T1000 (cell line): ENCODE measurements around the gene SSR2.
"Not testable (repeated sequence)": the region's sequence is repeated elsewhere in the genome, so short reads cannot be mapped to it uniquely, and the experiment has no call there.

Experiments used
- DNase-seq: peaks from one replicate; lab custom pipeline; 2025; ENCODE audit warnings: mixed read lengths; lab: John Stamatoyannopoulos, UW

SSR2 gene

DNA sequence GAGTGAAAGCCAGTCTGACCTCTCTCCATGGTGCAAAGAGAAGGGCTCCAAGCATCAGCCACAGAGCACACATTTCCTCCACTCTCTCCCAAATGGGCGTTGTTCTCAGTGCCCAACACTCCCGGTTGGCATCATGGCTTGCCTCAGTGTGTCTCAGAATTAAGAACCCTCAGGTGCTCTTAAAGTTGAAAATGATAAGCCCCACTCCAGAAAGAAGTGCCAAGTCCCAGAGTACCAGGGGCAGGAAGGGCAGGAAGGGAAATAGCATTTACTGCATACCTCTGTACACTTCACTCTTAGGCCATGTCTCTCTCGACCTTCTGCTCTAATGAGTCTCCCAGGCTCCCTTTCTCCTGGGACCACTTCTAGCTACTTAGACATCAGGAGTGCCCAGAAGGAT is 27.2 kb downstream of the SSR2 start:
- DNase-seq: no peak

DNA sequence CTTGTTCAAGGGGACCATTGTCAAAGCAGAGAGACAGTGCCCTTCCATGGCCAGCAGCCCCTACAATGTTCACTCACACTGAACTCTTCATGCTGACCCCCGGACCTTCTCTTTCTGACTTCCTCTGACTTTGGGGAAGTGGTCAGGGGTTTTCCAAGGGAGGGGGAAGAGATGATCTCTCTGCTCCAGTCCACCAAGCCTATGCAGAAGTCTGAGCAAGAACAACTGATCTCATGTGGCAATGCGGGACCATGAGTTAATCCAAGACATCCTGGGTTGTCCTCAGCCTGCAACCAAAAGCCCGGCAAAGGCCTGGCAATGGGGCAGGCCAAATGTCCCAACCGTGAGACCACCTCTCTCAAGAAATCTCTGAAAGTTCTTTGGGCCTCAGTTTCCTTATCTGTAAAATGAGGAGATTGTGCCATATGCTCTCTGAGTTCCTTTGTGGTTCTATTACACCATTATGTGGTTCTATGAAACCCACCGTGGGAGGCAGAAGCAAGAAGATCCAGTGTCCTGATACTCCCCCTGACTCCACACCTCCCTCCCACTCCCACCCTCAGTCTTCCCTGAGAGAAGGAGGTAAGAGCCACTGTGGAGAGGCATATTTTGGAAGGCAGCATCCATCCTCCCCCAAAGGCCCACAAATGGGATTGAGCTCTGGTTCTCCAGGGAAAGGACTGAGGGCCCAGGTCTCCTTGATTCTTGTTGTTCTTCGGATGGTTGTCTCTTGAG is 30.6 kb downstream of the SSR2 start:
- DNase-seq: no peak

DNA sequence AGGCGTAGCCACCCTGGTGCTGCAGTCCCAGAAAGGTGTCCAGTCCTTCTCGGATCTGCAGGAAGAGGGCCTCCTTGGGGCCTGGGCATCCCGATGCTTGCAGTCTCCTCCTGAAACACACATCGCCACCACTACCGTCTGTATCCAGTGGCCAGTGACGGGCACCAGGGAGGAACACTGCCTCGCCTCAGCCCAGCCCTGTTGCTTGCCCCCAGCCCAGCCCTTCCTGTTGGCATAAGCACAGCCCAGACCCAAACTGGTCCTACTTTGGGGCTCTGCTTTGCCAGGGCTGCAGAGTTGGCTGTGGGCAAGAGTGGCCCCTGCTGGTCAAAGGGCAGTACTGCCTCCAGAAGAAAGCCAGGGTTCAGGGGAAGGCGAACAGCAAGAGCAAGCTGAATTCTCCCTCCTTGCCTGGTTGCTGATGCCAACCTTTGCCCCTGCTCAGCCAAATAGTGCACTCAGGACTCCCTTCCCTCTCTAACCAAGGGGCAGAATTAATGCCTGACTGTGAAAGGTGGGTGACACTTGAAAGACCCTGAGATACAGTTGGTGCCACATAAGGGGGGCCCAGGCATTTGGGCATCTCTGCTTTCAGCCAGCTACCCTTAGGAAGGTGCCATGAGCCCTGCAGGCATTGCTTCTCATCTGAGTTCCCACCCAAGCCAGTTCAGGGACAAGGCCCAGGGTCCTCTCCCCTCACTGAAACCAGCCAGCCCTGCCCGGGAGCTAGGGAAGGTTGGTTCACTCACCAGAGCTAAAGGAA is 31.3 kb downstream of the SSR2 start:
- peak; percentile 60 for DNase-seq

DNA sequence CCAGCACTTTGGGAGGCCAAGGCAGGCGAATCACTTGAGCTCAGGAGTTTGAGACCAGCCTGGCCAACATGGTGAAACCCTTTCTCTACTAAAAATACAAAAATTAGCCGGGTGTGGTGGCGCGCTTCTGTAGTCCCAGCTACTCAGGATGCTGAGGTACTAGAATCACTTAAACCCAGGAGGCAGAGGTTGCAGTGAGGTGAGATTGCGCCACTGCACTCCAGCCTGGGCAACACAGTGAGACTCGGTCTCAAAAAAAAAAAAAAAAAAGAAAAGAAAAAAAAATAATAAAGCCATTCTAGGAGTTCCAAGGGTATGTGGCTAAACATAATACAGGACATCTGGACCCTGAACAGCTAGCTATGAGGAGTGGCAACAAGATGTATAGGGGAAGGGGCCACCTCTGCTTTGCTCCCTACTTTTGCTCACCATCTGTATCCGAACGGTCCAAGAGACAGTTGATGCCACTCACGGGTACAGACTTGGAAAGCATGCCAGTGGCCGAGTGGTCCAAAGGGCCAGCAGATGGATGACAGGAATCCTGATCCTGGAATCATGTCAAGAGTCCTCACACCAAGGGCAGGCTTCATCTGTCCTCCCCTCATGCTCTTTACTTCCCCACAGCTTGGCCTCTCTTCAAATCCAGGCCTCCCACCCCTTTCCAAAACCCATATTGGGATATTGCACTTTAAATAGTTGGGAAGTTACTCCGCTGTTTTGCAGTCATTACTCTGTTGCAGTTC is 35.7 kb downstream of the SSR2 start:
- DNase-seq: not testable (repeated sequence)

DNA sequence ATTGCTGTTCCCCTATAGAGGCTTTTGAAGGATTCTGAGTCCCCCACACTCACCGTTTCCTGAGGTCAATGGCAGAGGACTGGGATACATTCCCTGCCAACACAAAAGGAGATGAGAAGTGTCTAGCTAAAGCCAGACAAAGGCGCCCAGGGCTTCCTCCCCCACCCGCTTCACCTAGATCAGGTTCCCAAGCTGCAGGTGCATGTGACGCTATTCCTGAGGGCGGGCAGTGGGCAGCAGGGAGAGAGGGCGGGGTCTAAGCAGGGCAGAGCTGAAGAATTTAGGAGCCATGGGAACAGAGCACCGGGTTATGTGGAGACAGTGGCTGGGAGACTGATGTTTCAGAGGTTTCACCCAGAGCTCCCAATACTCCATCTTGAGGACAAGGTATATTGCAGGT is 36.4 kb downstream of the SSR2 start:
- DNase-seq: no peak

DNA sequence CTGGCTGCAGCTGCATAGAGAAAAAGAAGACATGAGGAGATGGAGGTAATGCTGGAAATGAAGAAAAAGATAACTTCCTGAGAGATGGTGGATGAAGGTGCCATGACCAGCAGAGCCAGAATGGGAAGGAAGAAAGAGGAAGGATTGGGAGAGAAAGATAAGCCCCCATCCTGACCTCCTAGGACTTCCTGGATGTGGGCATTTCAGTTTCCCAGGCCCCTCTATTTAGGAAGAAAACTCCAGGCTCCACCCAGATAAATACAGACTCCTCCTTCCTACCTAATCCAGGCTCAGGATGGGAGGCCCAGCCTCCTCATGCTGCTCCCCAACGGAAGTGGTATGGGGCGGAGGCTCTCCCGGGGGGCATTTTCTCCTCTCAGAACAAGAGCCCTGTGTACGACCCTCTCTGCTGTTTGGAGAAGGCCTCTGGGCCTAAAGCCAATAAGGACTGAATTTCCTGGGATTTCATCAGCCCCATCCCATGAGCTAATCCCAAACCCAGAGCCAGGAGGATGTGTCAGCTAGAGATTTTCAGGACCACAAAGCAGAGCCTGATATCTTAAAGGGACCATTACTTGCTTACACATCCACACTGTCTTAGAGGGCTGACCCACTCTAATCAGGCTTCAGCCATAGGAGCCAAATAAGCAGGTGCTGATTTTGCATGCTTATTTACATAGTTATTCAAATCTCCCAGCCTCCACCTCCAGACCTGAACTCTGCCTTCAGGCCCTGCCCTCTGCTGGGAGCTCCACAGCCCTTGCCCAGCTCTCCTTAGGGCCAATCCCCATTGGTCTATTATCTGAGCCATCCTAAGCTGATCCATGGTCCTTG is 37.3 kb downstream of the SSR2 start:
- peak; percentile 67 for DNase-seq

DNA sequence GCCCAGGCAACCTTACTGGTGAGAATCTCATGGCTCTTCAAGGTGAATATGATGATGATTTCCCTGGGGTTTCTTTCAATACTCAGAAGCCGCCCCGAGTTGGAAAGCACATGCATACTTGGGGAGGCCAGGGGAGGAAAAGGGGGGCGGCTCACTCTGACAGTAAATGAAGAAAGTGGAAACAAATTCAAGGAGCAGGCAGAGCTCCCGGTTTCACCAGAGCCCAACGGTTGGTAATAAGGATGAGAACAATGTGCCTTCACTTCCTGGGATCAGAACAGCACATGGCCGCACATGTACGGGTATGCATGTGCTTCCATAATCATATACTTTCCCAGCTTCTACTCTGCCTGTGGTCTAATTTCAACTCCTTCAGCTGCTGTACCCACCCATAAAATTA is 38.6 kb downstream of the SSR2 start:
- no peak for DNase-seq

DNA sequence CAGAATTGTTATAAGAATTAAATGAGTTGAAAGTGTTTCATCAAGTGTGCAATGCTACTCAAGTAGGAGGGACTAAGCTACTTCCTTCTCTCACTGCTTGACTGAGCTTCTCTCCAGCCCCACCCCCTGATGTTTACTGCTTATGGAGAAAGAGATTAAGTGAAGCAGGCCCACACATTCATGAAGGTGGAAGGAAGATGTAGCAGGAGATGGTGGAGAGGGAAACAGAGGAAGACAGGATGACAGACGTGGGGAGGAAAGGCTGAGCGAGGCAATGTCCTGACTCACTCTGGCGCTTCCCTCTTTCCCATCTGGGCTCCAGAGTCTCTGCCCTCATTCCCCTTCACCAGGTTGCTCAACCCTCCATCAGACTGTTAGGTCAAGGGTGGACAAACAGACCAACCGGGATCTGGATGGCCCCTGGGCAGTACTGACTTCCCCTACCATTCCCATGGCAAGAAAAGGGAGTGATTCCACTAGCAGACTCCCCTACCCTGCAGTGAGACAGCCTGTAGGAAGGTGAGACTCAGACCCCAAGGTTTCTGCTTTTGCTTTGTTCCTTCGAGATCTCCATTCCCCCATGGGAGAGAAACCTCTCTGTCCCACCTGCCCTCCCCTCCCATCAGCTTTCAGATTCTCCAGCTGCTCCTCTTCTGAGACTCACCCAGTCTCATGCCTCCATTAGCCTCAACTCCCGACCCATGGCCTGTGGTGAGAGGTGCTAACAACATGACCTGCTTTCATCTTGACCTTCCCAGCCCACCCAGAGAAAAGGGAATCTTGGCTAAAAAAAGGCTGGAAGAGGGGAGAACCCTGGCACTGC is 39.3 kb downstream of the SSR2 start:
- DNase-seq: no peak

DNA sequence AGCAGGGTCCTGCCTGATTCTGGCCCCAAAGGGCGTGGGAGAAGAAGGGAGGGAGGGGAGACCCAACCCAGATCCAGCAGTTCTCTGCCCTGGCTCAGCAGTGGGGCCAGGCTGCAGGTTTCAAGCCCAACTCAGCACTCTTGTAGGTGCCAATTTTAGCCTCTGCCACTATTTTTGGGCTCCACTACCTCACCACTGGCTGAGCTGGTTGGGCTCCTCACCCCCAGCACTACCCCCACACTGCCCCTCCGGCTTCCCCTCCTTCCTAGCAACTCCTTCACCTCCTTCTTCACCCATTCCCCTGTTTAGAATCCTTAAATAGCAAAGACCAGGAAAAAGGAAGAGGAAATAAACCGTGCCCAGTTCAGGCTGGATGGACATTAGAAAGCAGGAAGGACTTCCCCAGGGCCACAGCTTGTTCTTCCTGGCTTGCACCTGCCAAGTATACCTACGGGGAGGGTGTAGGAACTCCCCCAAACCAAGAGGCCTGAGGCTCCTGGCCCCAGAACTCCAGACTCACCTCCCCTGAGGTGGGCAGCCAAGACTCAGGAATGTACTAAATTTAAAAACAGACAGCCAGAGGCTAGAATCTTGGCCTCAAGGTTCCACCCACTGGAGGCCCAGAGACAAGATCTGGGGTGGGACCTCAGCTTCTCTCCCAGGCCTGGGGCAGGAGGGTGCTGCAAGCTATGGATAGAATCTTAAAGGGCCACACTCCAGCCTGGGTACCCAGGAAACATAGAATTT is 41.0 kb downstream of the SSR2 start:
- no peak for DNase-seq

DNA sequence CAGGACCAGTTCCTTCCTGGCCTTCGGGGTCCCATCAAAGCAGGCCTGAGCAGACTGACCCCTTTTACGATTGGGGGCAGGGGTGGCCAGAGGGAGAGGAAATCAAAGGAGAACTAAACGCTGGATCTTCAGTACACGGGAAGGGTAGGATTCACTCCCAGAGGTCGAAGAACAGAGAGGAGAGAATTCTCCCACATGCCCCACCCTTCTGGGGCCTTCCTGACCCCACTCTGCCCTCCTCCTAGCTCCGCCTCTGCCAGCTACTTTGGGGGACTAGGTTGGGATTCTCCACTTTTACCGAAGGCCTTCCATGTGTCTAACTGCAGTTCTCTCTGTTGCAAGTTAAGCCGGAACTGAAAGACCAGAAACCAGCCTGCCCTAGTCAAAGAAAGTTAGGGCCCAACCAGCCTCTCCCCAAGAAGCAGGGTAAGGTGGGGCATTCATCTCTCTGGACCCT is 41.8 kb downstream of the SSR2 start:
- no peak for DNase-seq

DNA sequence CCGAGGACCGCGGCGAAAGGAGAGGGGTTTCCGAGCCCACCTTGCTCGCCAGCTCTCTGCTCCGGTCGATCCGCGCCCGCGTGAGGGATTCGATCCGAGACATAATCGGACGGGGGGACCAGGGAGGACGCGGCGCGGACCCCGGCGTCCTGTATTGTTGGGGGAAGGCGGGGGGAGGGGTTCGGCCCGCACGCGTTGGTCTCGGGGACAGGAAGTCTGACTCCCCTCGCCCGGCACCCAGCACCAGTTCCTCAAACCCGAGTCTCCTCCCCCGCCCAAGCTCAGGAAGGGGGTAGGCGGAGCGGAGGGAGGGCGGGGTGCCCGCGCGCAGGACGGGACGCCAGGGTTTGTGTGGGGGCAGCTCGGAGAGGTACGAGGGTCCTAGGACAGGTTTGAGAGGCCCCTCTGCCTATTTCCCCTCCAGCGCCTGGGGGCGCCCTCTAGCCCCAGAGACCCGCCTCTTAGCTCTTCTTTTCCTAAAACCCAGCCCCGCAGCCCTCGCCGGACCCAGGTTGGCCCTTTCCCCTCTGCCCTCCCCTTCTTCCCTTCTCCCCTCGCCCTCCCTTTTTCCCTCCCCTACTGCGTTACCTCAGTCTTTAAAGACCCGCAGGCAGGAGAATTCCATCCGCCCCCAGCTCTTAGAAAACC is 42.3 kb downstream of the SSR2 start, which contains the start of gene ARHGEF2:
Gene ARHGEF2, minus strand, starts transcription at position 223 of the 648 bp plus-strand sequence. Its CDS starts 120 bp downstream, at position 103.
- DNase-seq: peak; percentile 23

DNA sequence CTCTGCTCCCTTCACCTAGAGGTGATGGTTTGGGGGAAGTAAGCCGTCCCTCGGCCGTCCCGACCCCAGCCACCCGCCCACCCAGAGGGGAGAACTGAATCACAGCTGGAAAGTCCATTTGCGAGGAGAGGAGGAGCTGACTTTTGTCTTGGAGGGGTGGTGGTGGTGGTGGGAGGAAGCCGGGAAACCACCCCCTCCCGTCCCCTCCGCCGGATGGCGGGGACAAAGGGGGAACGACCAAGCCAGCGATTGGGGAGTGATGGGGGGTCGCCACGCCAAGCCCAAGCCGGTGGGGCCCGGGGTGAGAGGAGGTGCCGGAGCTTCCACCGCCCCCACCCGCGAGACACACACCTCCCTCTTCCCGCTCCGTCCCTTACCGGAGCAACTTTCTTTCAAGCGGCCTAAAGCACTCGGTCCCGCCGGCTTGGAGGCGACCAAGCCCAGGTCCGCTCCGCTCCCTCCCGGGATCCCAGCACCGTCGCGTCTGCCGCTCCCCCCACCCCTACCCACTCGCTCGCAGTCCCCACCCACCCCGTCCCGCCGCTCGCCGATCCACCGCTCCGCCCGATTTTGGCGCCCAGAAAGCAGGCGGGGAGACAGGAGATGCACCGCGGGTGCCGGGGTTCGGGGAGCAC is 42.9 kb downstream of the SSR2 start:
- no peak for DNase-seq

DNA sequence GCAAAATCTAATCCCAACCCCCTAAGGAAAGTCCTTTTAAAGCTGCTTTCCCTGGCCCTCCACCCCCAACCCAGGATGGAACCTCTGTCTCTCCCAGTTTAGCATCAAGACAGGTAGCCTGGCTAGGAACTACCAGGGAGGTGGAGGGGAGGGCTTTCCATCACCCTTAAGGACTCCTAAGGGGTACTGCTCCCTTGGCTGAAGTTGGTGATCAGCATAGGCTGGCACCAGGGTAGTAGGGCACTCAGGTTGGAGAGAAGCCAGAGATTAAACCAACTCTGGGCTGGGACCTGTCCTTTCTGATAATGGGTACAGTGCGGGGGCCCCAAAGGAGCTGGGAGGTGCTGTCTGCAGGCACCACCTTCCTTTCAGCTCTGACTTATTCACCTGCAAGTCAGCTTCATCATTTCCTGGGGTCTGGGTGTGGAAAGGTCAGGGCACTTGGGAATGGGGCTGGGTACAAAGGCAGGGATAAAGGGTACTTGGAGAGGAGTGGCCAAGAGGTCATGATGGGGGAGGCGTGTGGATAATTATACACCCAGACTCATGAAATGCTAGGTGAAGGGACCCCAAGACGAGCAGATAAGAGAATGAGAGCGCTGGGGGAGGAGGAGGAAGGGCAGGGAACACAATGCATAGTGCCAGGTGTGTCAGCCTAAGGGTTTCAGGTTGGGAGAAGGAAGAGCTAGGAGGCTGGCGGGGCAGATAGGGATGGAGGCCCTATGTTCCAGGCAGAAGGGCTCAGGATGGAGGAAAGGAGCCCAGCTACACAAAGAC is 43.6 kb downstream of the SSR2 start:
- DNase-seq: no peak

DNA sequence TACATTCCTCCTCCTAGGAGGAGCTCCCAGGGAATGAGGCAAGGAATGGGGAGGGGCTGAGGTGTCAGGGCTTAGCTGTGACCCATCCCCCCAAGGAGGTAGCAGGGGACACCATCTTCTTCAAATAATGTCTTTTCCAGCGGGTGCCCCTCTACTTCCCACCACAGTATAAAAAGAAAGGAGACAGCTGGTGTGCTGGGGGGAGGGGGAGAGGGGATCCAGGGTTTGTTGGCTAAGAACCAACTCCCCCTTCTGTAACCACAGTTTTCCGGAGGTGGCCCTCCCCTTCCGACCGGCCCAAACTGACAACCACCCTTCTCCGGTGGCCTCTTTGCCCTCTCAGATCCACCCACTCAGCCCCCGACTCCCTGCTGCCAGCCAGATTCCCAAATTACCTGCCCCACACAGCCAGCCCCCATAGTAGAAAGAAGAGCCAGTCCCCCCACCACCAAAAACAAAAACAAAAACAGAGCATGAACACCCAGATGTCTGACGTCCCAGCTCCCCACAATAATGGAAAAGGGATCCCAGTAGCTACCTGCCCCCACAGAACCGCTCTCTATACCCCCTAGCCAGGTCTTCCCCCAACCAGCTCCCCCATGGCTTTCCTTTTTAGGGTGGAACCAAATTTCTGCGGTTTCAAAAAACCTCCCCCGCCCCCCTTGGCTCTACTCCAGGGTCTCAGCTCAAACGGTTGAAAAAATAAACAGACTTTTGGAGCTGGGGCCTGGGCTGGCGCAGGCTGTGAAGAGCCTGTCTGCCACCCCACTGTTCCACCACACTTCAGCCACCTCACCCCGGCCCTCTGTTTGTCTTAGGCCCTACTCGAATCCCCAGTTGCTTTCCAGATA is 44.5 kb downstream of the SSR2 start:
- no peak for DNase-seq

DNA sequence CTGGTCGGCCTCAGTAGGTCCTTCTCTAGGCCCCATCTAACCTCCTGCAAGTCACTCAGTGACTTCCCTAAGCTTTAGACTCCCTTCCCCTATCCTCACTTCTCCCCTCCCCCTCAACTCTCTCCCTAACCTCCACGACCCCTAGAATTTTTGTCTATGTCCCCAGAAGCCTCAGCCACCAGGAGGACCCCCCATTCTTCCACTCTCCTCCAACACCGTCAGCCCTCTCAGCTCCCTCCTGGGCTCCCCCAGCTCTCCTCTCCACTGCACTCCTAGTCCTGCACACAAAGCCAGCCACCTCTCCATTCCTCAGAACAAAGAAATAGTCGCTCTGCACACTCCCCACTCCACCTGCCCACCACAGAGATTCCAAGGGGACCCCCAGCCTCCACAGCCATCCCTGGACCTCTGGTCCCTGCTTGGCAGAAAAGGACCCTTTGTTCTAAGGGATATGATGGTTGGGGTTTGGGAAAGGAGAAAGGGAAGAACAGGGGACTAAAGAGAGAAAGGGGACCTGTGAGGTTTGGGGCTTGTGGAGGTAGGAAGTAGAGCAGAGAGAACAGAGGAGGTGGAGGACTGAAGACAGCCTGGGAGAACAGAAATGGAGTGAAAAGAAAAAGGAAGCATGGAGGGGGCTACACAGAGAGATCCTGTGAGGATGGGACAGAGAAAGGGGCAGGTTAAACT is 45.2 kb downstream of the SSR2 start:
- DNase-seq: no peak

DNA sequence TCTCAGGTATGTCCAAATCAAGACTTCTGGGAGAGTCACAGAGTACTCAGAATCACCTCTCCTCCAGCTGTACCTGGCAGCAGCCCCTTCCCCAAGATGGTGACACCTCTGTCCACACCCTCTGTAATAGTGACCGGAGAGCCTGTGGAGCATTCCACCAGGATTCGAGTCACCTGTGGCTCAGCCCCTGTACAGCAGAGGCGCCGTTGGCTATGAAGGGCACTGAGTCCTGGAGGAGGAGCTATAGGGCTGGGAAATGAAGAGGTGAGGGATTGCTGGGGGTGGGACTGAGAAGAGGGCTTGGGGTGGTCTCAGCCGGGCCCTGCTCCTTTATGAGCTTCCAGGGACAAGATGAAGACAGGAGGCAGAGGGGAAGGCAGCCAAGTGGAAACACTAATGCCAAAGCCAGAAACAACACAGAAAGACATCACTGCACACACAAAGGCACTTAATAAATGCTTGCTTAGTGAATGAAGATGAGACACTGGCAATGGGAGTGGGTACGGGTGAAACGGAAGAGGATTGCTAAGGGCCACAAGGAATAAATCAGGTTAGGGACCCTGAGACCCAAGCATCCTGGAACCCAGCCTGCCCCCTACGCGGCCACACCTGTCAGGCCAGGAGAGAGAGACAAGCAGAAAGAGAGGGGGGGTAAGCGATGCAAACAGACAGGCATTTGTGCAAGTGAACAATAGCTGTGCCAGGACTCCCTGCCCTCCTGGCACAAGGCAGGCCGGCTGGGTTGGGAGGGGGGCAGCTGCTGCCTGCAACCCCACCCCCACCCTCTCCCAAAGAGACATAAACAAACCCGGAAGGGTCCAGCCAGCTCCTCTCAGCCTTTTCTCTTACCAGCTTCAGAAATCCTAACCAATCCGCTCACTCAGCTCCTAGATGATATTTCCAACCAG is 46.3 kb downstream of the SSR2 start:
- no peak for DNase-seq
